Endodermal cell (in vitro differentiated cells): ENCODE results near the gene GOLGA8T. TPM values are rescaled to one million over a fixed set of nuclear protein-coding genes. Genes with fewer than 3 reads are reported as not detected.
"Not testable (repeated sequence)": the region's sequence is repeated elsewhere in the genome, so short reads cannot be mapped to it uniquely, and the experiment has no call there.

Experiments
- DNase-seq: peaks from one replicate; pipeline ENCODE4 v3.0.0-alpha.2; 2017
- H3K27ac ChIP-seq: 2 replicates; pipeline ENCODE4 v1.5.1; 2013; ENCODE audit warnings: mild to moderate bottlenecking, low read depth, low read length, moderate library complexity
- H3K27me3 ChIP-seq: 2 replicates; pipeline ENCODE4 v1.6.1; 2013; ENCODE audit warnings: mild to moderate bottlenecking, low read length, moderate library complexity; ENCODE audit not compliant: insufficient read depth, control insufficient read depth, poor library complexity, severe bottlenecking
- H3K36me3 ChIP-seq: 2 replicates; pipeline ENCODE4 v1.7.0; 2013; ENCODE audit warnings: mild to moderate bottlenecking, low read length, moderate library complexity; ENCODE audit not compliant: control insufficient read depth, insufficient read depth
- H3K4me1 ChIP-seq: one replicate; pipeline ENCODE4 v1.7.0; 2013; ENCODE audit warnings: low read length; ENCODE audit not compliant: control insufficient read depth, insufficient read depth
- H3K4me3 ChIP-seq: 2 replicates; pipeline ENCODE4 v1.5.1; 2013; ENCODE audit warnings: mild to moderate bottlenecking, low read length, moderate library complexity
- H3K9ac ChIP-seq: 2 replicates; pipeline ENCODE4 v1.6.1; 2013; ENCODE audit warnings: mild to moderate bottlenecking, low read length, moderate library complexity; ENCODE audit not compliant: poor library complexity, severe bottlenecking; ENCODE audit errors: extremely low read depth
- H3K9me3 ChIP-seq: 2 replicates; pipeline ENCODE4 v1.6.1; 2013; ENCODE audit warnings: mild to moderate bottlenecking, low read length, moderate library complexity; ENCODE audit not compliant: control insufficient read depth
- H3K27ac Mint-ChIP-seq: 2 replicates; pipeline ENCODE4 v1.8.0; 2020; ENCODE audit warnings: mixed read lengths
- H3K27me3 Mint-ChIP-seq: 2 replicates; pipeline ENCODE4 v1.8.0; 2021; ENCODE audit warnings: mild to moderate bottlenecking, mixed read lengths; ENCODE audit not compliant: insufficient read depth
- H3K36me3 Mint-ChIP-seq: 2 replicates; pipeline ENCODE4 v1.8.0; 2020; ENCODE audit warnings: low read depth, mixed read lengths
- H3K4me1 Mint-ChIP-seq: 2 replicates; pipeline ENCODE4 v1.8.0; 2020; ENCODE audit warnings: mixed read lengths
- H3K4me3 Mint-ChIP-seq: 2 replicates; pipeline ENCODE4 v1.8.0; 2020; ENCODE audit warnings: mild to moderate bottlenecking, moderate library complexity, mixed read lengths
- H3K9me3 Mint-ChIP-seq: 2 replicates; pipeline ENCODE4 v1.8.0; 2020; ENCODE audit warnings: mild to moderate bottlenecking, mixed read lengths
- CTCF ChIP-seq: fragments of 200-600 bp; sonication (generic); conservative IDR thresholded peaks from 2 replicates; pipeline ENCODE4 v1.5.0; 2021; ENCODE audit warnings: antibody characterized with exemption, mild to moderate bottlenecking
- WGBS, 2 experiments: methylation state at CpG; one replicate each; pipeline versions ENCODE4 v1.1.5 to v1.1.7; 2013; ENCODE audit warnings: missing lambda C conversion rate in 2 of 2, mixed read lengths in 1 of 2; ENCODE audit not compliant: insufficient coverage in 1 of 2, insufficient read length in 1 of 2; 5-methylcytosine and 5-hydroxymethylcytosine counted together
- total RNA-seq, 2 donors: library from RNA; stranded (reverse); fragmentation: NEBNext Ultra II Directional in 1 of 2; extraction: Animal tissue kit (Norgen Biotek cat#: 25700) in 1 of 2; gene quantifications; 2 replicates in 1 of 2; 3 replicates in 1 of 2; pipeline ENCODE4 v1.2.1, GENCODE V29; 2021

GOLGA8T gene
- total RNA-seq, 2 donors from 2014 or later = 0.20 to 0.58 TPM

GRCh38 chr15:30167403-30167802 is 32.6 kb downstream of the GOLGA8T start:
- H3K27ac Mint-ChIP-seq, H3K4me1 Mint-ChIP-seq, H3K9me3 Mint-ChIP-seq: not testable (repeated sequence)

GRCh38 chr15:30167886-30168285 is 33.0 kb downstream of the GOLGA8T start:
- H3K27me3 ChIP-seq, H3K36me3 Mint-ChIP-seq, H3K27me3 Mint-ChIP-seq, H3K4me3 ChIP-seq, H3K27ac ChIP-seq, H3K36me3 ChIP-seq, H3K27ac Mint-ChIP-seq, H3K4me3 Mint-ChIP-seq, H3K9me3 ChIP-seq, H3K9ac ChIP-seq, DNase-seq, H3K4me1 ChIP-seq, H3K4me1 Mint-ChIP-seq, H3K9me3 Mint-ChIP-seq: not testable (repeated sequence)
- no CpG with 5 or more reads among the region's 2 CpGs for WGBS, 2 experiments

More at GRCh38 chr15:30167403-30167802, 32.6 kb downstream of the GOLGA8T start:
- H3K9ac ChIP-seq, H3K27me3 Mint-ChIP-seq, DNase-seq, H3K4me3 Mint-ChIP-seq, H3K9me3 ChIP-seq, H3K27me3 ChIP-seq, H3K4me1 ChIP-seq, H3K27ac ChIP-seq, H3K36me3 Mint-ChIP-seq, H3K36me3 ChIP-seq, H3K4me3 ChIP-seq: not testable (repeated sequence)
- WGBS, 2 experiments = no CpG with 5 or more reads among the region's 9 CpGs

GRCh38 chr15:30171452-30171851 is 36.6 kb downstream of the GOLGA8T start:
- H3K4me1 Mint-ChIP-seq, H3K4me3 ChIP-seq, H3K36me3 Mint-ChIP-seq, H3K27ac Mint-ChIP-seq, H3K4me1 ChIP-seq, H3K4me3 Mint-ChIP-seq, DNase-seq, H3K27me3 ChIP-seq, H3K9me3 Mint-ChIP-seq, H3K9ac ChIP-seq, H3K9me3 ChIP-seq, H3K27ac ChIP-seq, H3K36me3 ChIP-seq, H3K27me3 Mint-ChIP-seq: not testable (repeated sequence)
- no CpG with 5 or more reads among the region's 7 CpGs for WGBS, 2 experiments

GRCh38 chr15:30173041-30173608 is 38.3 kb downstream of the GOLGA8T start:
- no CpG with 5 or more reads among the region's 11 CpGs for WGBS, 2 experiments
- not testable (repeated sequence) for H3K4me1 ChIP-seq, H3K9ac ChIP-seq, H3K27me3 ChIP-seq, H3K4me1 Mint-ChIP-seq, H3K36me3 Mint-ChIP-seq, H3K27ac ChIP-seq, H3K4me3 Mint-ChIP-seq, H3K9me3 ChIP-seq, H3K27me3 Mint-ChIP-seq, H3K9me3 Mint-ChIP-seq, H3K4me3 ChIP-seq, H3K27ac Mint-ChIP-seq, H3K36me3 ChIP-seq
- peak; percentile 62 for TF ChIP-seq CTCF
- peak; percentile 41 for DNase-seq

GRCh38 chr15:30175291-30175690 is 40.4 kb downstream of the GOLGA8T start:
- peak; percentile 31 for DNase-seq
- H3K27me3 ChIP-seq, H3K4me1 Mint-ChIP-seq, H3K4me3 ChIP-seq, H3K27ac ChIP-seq, H3K36me3 Mint-ChIP-seq, H3K4me1 ChIP-seq, H3K27ac Mint-ChIP-seq, H3K9ac ChIP-seq, H3K9me3 Mint-ChIP-seq, H3K36me3 ChIP-seq, H3K9me3 ChIP-seq, H3K4me3 Mint-ChIP-seq, H3K27me3 Mint-ChIP-seq: not testable (repeated sequence)
- WGBS, 2 experiments = no CpG with 5 or more reads among the region's 6 CpGs

GRCh38 chr15:30176613-30177012 is 41.8 kb downstream of the GOLGA8T start:
- not testable (repeated sequence) for H3K27me3 Mint-ChIP-seq, H3K27ac ChIP-seq, H3K4me3 ChIP-seq, H3K27ac Mint-ChIP-seq, H3K36me3 ChIP-seq, H3K9ac ChIP-seq, H3K4me1 Mint-ChIP-seq, H3K4me3 Mint-ChIP-seq, DNase-seq, H3K27me3 ChIP-seq, H3K36me3 Mint-ChIP-seq, H3K4me1 ChIP-seq, H3K9me3 ChIP-seq, H3K9me3 Mint-ChIP-seq
- WGBS, 2 experiments = no CpG with 5 or more reads among the region's 3 CpGs

GRCh38 chr15:30179814-30180213 is 45.0 kb downstream of the GOLGA8T start:
- not testable (repeated sequence) for H3K36me3 Mint-ChIP-seq, H3K9me3 ChIP-seq, H3K9me3 Mint-ChIP-seq, H3K4me1 ChIP-seq, H3K27me3 ChIP-seq, H3K36me3 ChIP-seq, DNase-seq, H3K9ac ChIP-seq, H3K4me3 Mint-ChIP-seq, H3K4me3 ChIP-seq, H3K27ac Mint-ChIP-seq, H3K4me1 Mint-ChIP-seq, H3K27ac ChIP-seq, H3K27me3 Mint-ChIP-seq
